Medulla oblongata (tissue), 1 donor: ENCODE measurements around the gene FCGR1A.
"Not testable (repeated sequence)": the region's sequence is repeated elsewhere in the genome, so short reads cannot be mapped to it uniquely, and the experiment has no call there.

Source experiments
- DNase-seq: peaks from one replicate; pipeline ENCODE4 v3.0.0-alpha.2; 2015; ENCODE audit errors: extremely low spot score

Gene FCGR1A

GRCh38 chr1:149832316-149833126, 50.0 kb downstream of the FCGR1A start:
- DNase-seq, result not testable (repeated sequence)

GRCh38 chr1:149833144-149833543, 50.6 kb downstream of the FCGR1A start:
- DNase-seq, result not testable (repeated sequence)

GRCh38 chr1:149841149-149841548, 58.7 kb downstream of the FCGR1A start:
- DNase-seq, result not testable (repeated sequence)
